H1 (cell line): ENCODE data around the gene SH2B2.
"Not testable (repeated sequence)": the region's sequence is repeated elsewhere in the genome, so short reads cannot be mapped to it uniquely, and the experiment has no call there.

Experiments used
- CTCF ChIP-seq, 3 experiments: IDR thresholded peaks; 1 replicate in 2 of 3; 2 replicates in 1 of 3; pipeline versions ENCODE4 v1.5.1 to v1.6.1; 2011; ENCODE audit warnings: low read length in 3 of 3, mild to moderate bottlenecking in 3 of 3, inconsistent platforms in 2 of 3, low read depth in 1 of 3, moderate library complexity in 1 of 3; ENCODE audit not compliant: insufficient read depth in 1 of 3; ENCODE audit errors: control extremely low read depth in 1 of 3
- EZH2 ChIP-seq: fragments of 200-600 bp; sonication (generic); IDR thresholded peaks from 2 replicates; pipeline ENCODE4 v1.7.1; 2012; ENCODE audit warnings: low read depth, mild to moderate bottlenecking, moderate library complexity, low read length, inconsistent platforms; ENCODE audit not compliant: severe bottlenecking
- POLR2AphosphoS5 ChIP-seq: IDR thresholded peaks from 2 replicates; pipeline ENCODE4 v1.6.1; 2011; ENCODE audit warnings: low read depth, low read length
- TCF12 ChIP-seq: IDR thresholded peaks from 2 replicates; pipeline ENCODE4 v1.6.1; 2011; ENCODE audit warnings: low read depth, mild to moderate bottlenecking, low read length

GRCh38 chr7:102337002-102337401 lies 50.3 kb downstream of the SH2B2 start:
- TF ChIP-seq POLR2AphosphoS5; CTCF (IDR thresholded peaks at IDR 0.05; ENCODE audit: control extremely low read depth in 1 of 3, insufficient read depth in 1 of 3, low read depth in 1 of 3, low read length in 3 of 3); TCF12; EZH2: not testable (repeated sequence)
